ENCODE results near the gene SMPDL3B.

GRCh38 chr1:27960762-27961645, 26.2 kb downstream of the SMPDL3B start:
- TF ChIP-seq CTCF (IDR thresholded peaks at IDR 0.05) (no peak), POLR2AphosphoS5 (IDR thresholded peaks at IDR 0.05) (no peak)

Measured in sigmoid colon (tissue), 4 donors.